NCI-H2227 (cell line): ENCODE measurements around the gene C3orf38.
A peak's percentile ranks its signal among the peaks of the same experiment; 100 is the strongest.
"Not testable (repeated sequence)": the region's sequence is repeated elsewhere in the genome, so short reads cannot be mapped to it uniquely, and the experiment has no call there.

Experiments used
- DNase-seq: peaks from one replicate; lab custom pipeline; 2025; ENCODE audit not compliant: unreplicated experiment; lab: John Stamatoyannopoulos, UW

C3orf38 gene

DNA sequence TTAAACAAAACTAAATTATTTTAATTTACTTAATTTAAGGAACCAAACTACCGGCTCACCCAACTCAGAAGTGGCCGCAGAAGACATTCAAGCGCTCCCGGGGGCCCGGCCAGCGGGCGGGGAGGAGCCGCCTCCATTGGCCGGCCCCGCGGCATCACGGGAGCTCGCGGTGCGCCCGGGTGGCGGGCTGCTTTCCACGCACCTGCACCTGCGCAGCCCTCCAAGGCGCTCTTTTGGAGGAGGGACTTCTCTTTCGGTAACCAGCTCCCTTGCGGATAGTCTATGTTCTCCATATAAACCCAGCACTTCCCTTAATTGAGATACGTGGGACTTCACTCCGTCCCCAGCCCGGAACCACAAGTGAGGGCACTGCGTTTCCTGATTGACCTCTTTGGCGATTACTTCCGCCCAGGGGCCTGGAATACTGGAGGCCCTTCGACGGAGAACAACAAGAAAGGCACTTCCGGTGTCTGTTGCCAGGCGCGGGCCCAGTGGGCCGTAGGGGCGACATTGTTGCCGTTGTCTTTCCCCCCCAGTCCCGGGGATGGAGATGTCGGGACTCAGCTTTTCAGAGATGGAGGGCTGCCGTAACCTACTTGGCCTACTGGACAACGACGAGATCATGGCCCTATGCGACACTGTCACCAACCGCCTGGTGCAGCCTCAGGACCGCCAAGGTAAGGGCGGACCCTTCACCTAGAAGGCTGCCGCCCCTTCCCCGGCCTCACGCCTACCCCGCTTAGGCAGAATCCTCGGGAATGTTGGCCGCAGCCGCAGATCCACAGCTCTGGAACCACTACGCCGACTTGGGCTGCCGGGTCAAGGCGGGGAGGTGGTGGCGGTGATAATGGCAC is at the start of gene C3orf38:
Gene C3orf38 (plus strand): TSS at position 451 of the 854 bp plus-strand sequence. CDS start 94 bp downstream, at position 545.
- peak; percentile 91 for DNase-seq

DNA sequence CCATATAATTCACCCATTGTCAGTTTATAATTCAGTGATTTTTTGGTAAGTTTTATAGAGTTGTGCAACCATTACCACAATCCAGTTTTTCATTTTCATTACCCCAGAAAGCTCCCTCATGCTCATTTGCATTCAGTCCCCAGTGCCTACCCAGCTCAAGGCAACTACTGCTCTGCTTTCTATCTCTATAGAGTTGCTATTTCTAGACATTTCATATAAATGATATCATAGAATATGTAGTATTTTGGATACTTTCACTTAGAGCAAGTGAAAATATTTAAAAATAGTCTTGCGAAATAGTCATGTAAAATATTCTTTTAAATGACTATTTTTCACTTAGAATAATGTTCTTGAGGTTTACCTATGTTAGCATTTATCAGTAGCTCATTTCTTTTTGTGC is 48.6 kb upstream of the C3orf38 start:
- no peak for DNase-seq

DNA sequence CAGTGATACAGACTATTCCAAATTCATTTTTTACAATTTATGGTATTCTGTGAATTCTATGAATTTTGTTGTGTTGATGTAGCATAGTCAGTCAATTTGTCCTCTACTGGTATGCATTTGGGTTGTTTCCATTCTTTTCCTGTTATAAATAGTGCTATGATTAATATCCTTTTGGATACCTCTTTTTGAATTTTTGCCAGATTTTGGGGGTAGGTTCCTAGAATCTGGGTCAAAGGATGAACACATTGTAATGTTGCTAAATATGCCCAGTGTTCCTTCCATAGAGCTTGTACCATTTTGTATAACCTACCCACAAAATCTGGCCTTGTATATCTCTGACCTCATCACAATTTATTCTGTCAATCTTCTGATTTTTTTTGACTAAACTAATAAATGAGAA is 44.4 kb upstream of the C3orf38 start:
- DNase-seq: no peak

DNA sequence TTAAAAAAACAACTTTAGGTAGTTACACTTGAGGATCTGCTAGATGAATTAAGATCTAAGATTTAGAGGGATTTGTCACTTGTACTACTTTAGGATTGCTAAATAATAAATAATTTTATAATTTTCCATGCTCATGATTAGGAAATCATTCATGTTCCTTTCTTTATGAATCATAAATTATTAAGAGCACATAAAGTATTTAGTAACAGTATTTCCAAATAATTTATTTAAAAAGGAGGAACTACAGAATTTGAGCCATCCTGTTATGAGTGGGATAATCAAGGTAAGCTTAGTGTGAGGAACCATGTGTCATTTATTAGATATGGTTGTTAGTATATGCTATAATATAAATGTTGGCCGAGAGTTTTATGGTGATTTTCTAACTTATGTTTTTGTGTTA is 37.5 kb upstream of the C3orf38 start:
- DNase-seq: no peak

DNA sequence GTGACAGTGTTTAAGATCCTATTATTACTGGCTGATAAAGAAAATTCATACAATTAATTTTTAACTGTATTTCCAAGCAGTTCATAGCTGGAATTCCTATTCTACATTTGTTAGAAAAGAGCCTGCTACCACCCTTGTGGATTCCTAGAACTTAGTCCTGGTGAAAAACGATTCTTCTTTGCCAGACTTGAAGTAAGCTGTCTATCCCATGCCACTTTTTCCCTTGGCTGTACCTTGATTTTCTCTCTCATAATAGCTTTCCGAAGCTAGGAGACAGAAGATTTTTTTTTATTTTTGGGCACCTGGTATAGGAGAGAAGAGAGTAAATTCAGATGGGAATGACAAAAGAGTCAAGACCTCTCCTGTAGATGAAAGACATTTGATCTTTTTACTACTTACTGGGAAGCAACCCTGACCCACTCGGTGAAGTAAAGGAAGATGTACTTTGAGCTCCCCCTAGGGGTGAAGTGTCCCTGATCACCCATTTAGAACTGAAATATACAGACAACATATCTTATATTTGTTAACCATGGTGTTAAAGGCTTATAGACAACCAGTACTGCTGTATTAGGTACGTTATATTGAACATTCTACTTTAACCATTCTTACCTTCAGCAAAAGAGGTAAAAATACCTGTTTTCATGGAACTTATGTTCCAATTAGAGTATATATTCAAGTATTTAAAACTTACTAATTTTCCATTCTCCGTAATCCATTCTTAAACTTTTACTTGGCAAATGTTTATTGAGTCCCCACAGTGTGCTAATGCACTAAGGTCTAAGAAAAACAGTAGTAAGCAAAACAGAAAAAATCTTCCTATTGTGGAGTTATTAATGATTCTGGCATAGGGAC is 36.2 kb upstream of the C3orf38 start:
- peak; percentile 62 for DNase-seq

DNA sequence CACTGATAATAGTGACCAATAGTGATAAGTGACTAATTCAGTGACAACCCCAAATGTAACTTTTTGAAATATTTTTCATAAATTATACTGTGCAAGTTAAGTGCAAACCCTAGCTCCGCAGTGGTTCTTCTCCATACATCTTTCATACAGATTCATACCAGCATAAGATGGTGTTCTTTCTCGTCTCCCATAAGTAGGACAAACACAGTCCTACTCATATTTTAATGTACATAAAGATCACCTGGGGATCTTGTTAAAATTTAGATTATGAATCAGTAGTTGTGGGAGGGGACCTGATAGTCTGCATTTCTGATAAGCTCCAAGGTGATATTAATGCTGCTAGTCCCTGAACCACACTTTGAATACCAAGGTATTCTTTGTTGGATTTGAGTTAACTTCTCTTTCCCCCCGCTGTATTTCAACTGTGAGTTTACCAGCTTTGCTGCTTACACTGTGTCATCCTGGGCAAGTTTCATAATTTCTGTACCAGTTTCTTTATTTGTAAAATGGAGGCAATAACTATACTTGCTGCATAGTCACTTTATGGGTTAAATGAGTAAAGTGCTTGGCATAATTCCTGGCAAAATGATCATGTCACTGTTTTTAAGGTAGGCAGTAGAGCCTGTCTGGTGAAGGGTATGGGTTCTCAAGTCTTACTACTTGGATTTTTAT is 34.7 kb upstream of the C3orf38 start:
- DNase-seq: no peak

DNA sequence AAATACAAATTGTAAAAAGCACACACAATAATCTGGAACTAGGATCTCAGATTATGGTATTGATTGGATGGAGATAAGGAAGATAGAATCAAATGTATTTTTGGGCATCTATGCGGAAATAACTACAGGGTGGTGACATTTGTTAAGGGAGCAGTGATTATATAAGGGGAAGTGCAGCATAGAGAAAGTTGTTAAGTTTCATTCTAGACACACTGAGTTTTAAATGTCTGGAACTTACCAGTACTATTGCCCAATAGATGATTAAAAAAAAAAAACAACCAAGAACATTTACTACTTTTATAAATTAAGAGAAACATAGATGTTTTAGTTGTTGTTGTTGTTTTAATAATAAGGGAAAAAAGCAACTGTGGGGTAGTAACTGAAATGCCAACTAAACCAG is 32.1 kb upstream of the C3orf38 start:
- no peak for DNase-seq

DNA sequence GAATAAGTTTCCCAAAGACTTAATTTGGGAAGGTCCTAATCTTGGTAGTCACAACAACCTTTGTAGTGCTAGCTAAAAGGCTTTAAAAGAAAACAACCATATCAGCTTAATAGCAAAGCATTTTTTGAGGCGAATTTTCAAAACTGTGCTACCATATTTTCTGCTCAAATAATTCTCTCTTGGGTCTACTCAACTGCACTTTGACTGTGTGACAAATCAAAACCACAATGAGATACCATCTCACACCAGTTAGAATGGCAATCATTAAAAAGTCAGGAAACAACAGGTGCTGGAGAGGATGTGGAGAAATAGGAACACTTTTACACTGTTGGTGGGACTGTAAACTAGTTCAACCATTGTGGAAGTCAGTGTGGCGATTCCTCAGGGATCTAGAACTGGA is 31.2 kb upstream of the C3orf38 start:
- DNase-seq: not testable (repeated sequence)

DNA sequence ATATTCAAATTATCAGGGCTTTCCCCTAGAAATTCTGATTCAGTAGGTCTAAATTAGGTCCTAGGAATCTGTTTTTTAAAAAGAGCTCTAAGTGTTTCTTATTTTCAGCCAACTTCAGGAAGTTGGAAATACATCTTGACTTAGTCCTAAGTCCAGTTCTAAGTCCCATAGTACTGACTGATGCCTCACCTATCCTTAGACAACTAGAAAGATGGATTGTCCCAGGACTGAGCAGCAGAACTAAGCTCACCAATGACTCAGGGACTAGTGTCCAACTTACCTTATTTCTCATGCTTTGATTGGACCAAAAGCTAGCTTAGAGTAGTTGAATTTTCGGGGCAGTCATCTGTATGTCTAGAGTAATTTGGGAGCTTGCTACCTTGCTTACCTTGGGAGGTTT is 26.2 kb upstream of the C3orf38 start:
- no peak for DNase-seq

DNA sequence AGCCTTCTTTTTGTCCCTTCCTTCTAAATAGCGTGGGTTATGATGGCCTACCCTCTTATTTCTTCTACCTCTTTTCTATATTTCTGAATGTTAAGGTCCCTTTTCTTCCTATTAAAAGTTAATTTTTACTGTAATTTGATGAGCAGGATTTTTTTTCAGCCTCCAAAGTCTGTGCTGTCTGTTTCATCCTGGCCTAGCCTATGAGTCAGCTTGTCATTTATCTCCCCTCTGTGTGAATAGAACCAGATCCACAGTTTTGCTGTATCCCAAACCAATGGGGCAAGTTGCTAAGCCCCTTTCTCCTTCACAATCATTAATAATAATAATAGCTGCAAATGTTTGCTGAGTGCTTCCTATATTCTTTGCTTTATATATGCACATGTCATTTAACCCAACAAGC is 18.1 kb upstream of the C3orf38 start:
- no peak for DNase-seq

DNA sequence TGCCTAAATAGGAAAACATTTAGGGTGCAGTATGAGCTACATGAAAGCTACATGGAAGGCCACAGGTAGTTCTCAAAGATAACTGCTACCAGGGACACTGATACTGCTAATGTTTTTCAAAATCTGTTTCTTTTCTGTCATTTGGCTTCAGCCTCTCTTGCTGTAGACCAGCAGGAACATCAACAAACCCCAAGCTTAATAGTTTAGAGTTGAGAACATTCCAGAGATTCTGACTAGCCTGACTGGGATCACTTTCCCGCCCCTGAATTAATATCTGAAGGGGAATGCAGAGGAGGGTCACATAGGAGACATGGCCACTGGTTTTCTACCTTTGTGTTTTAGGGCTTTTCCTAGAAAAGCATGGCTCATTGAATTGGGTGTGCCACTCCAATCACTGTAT is 16.9 kb upstream of the C3orf38 start:
- DNase-seq: no peak

DNA sequence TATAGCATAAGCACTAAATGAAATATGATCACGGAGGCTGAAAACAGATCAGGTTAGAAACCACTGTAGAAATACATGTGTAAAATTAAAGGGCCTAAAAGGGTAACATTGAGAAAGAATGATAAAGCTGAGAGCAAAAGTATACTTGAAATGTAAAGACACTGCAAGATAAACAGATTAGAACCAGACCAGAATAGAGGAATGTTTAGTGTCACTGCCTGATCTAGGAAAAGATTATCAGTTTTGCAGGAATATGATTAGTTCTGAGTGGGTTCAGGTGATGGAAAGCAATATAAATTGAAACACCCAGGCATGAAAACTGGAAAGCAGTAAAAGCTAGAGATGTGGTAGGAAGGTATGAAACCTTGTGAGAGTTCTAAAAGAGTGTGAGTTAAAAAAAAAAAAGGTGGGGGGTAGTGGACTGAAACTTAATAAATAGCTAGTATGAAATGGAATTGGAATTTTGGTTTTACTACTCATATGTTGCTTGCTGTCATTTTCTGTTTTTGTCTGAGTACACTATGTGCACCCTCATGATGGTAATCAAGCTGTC is 16.0 kb upstream of the C3orf38 start:
- no peak for DNase-seq

DNA sequence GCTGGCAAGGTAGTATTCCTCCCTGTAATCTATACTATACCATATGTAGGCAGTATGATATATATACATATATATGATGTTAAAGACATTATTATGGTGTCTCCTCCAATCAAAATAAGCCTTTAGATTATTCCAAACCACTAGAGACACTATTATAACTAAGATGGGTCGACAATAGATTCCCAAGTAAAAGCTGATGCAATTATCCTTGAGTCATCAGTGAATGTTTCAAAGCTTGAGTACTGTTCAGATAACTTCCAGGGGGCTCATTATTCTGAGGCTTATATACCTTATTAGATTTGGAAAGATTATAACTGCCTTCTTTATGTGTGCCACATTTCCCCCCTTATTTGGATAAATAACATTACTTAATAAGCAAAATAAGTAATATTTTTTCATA is 11.9 kb upstream of the C3orf38 start:
- DNase-seq: no peak

DNA sequence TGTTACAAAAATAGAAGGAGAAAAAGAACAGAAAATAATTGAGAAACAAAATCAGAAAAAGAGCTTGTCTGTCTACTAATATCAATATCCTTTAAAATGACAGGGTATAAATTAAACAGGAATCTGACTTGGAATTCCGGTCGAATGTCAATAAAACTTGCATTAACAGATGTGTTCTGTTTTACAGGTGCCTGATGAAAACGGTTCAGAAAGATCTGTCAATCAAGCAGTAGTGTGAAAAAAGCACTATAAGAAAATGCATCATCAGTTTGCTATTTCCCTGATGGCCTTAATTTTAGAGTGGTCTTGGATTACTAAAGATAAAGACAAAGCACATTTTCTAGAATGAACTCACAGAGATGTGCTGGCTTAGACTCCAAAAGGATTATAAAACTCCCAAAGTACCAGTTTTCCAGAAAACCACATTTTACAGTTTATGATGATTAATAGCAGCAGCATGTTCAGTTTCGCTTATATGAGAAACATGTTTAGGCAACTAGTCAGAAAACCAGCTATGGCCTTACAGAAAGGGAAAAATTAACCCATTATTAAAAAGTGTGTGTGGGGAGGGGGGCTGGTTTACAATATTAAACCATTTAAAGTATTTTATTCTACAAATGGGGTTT is 8.2 kb upstream of the C3orf38 start:
- DNase-seq: no peak

DNA sequence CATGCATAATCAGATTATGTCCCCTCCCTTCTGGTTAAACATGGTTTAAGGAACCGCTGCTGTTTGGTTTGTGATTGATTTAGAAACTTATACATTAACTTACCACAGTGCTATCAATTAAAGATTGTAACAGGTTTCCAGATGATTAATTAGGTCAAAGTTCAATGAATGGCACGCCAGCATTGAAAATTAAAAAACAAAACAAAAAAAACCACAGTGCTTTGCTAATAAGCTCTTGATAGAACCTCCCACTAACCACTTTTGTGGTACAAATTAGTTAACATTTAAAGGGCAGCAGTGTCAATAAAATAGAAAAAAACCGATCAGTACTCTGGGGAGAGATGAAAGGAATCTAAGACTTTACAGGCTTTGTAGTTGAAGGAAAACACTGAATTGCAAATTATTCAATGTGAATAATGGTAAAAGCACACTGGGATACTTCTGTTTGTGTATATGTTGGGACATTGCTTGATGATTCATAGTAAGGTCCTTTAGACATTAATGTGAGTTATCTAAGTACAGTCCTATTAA is 7.6 kb upstream of the C3orf38 start:
- no peak for DNase-seq

DNA sequence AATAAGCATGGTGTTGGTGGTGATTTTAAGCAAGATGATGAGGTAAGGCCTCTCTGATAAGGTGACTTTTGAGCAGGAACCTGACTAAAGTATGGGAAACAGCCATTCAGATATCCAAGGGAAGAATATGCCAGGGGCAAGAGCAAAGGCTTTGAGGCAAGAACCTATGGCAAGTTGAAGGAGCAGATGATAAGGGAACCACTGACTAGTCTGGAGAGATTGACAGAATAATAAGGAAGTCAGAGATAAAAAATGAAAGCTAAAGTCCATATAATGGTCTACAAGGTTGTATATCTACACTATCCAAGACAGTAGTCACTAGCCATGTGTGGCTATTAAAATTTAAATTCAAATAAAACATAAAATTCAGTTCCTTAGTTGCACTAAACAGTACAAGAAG is 2.5 kb upstream of the C3orf38 start:
- DNase-seq: no peak

DNA sequence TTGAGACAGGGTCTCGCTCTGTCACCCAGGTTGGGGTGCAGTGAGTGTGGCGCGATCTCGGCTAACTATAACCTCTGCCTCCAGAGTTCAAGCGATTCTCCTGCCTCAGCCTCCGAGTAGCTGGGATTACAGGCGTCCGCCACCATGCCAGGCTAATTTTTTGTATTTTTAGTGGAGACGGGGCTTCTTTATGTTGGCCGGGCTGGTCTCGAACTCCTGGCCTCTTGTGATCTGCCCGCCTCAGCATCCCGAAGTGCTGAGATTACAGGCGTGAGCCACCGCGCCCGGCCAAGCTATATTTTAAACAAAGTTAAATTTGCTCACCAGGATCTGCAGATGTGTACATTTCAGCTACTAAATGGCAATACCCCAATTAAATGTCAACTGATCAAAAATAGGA is 1.1 kb upstream of the C3orf38 start:
- DNase-seq: no peak

DNA sequence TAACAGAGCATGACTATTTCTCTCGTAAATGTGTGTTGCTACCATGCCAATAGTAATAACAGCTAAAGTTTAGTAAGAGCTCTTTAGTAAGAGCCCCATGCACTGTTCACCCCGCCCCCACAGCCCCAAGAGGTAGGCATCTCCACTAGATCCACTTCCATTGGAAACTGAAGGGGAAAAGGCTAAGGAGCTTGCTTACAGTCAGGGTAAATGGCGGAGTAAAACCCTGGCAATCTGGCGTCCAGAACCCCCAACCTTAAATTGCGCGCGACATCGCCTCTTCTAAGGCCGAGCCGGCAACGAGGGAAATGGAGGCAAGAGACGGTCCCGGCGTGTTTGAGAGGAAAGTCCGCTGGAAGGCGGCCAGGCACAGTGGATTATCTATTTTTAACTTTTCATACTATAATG is 654 bp upstream of the C3orf38 start:
- DNase-seq: peak; percentile 56

DNA sequence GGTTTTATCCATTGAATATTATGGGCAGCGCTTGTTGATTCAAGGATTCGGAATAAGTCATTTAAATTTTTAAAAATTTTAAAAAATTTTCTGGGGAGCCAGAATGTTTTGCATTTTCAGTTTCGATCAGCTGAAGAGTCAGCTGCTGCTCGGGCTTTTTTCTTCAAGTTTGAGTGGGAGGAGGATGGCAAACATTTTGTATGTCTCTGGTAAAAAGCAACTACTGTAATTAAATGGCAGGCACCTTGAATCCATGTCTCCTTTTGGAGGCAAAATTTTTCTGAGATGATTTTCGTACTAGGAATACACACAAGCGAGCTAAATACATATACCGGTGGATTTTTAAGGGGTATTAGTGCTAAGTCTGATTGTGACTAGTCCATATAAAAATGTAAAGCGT is 612 bp downstream of the C3orf38 start:
- DNase-seq: no peak

DNA sequence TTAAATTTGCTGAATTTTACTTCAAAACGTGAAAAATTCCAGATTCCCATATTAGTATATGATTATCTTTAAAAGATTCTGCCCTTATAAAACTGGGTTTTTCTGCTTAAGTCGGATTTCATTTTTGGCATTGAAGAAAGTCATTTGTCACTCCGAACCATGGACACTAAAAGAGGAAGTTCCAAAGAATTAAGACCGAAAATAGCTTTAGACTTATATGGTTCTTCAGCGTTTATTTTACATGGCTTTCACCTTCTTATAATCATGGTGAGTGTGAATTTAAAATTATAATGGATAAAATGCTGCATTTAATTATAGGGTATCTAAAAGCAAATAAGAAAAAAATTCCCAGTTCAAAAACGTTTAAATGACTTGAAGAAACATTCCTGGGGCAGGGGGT is 1.0 kb downstream of the C3orf38 start:
- DNase-seq: no peak

DNA sequence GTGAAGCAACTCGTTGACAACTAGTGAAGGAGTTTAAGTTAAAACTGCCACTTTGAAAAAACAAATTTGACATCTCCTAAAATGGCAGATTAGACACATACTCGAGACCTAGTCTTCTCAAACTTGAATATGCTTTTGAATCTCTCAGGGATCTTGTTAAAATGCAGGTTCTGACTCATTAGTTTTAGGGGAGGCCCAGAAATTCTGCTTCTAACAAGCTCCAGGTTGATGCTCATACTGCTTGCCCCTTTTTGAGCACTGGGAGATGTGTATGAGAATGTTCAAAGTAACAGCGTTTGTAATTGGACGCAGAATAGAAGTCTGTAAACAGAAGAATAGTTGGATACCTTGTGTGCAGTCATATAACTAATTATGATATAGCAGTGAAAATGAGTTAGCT is 1.6 kb downstream of the C3orf38 start:
- DNase-seq: no peak
